ENCODE data around the gene GALNTL6.

GRCh38 chr4:172055046-172055445, 241.8 kb downstream of the GALNTL6 start:
- TF ChIP-seq, protein P1, sequence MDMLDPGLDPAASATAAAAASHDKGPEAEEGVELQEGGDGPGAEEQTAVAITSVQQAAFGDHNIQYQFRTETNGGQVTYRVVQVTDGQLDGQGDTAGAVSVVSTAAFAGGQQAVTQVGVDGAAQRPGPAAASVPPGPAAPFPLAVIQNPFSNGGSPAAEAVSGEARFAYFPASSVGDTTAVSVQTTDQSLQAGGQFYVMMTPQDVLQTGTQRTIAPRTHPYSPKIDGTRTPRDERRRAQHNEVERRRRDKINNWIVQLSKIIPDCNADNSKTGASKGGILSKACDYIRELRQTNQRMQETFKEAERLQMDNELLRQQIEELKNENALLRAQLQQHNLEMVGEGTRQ (IDR thresholded peaks at IDR 0.05; ENCODE audit: low read depth, low read length) = no peak
- no peak for TF ChIP-seq CTCF (conservative IDR thresholded peaks at IDR 0.05; ENCODE audit: low read depth, low read length)
- no peak for TF ChIP-seq RAD21 (IDR thresholded peaks at IDR 0.05; ENCODE audit: low read length)
